HG03045 (cell line): ENCODE data around the gene RPL14.
"Not testable (repeated sequence)": the region's sequence is repeated elsewhere in the genome, so short reads cannot be mapped to it uniquely, and the experiment has no call there.

ENCODE experiments used
- ATAC-seq: cut with Tn5 transposase; IDR thresholded peaks from one replicate; pipeline ENCODE4 v1.9.1; 2021; ENCODE audit warnings: mild to moderate bottlenecking, moderate library complexity; ENCODE audit not compliant: unreplicated experiment

The RPL14 gene

GRCh38 chr3:40461161-40461560 lies 4.0 kb downstream of the RPL14 start:
- ATAC-seq = no peak

- not testable (repeated sequence) for ATAC-seq
Observed at GRCh38 chr3:40462838-40463237, 5.7 kb downstream of the RPL14 start.

GRCh38 chr3:40463579-40463978 lies 6.4 kb downstream of the RPL14 start:
- ATAC-seq = no peak

- no peak for ATAC-seq
Observed at GRCh38 chr3:40464339-40465110, 7.4 kb downstream of the RPL14 start.

- ATAC-seq = no peak
Observed at GRCh38 chr3:40465111-40465407, 7.9 kb downstream of the RPL14 start.

- no peak for ATAC-seq
Observed at GRCh38 chr3:40465456-40465855, 8.3 kb downstream of the RPL14 start.

- no peak for ATAC-seq
Observed at GRCh38 chr3:40468018-40468417, 10.9 kb downstream of the RPL14 start.

GRCh38 chr3:40470701-40471100 lies 13.6 kb downstream of the RPL14 start:
- ATAC-seq = no peak

- ATAC-seq = peak; percentile 84
Observed at GRCh38 chr3:40476478-40477470, 19.6 kb downstream of the RPL14 start, which contains the start of gene ZNF619. TSS of gene ZNF619 (plus strand) at chr3:40477122. CDS start at chr3:40477980, 858 bp downstream.

- ATAC-seq = no peak
Observed at GRCh38 chr3:40477666-40478065, 20.5 kb downstream of the RPL14 start.

GRCh38 chr3:40487172-40487571 lies 30.0 kb downstream of the RPL14 start:
- ATAC-seq = no peak

GRCh38 chr3:40490916-40491315 lies 33.8 kb downstream of the RPL14 start:
- ATAC-seq = no peak

GRCh38 chr3:40494698-40495097 lies 37.6 kb downstream of the RPL14 start:
- no peak for ATAC-seq

- ATAC-seq = no peak
Observed at GRCh38 chr3:40497288-40497687, 40.1 kb downstream of the RPL14 start.

- no peak for ATAC-seq
Observed at GRCh38 chr3:40499952-40500351, 42.8 kb downstream of the RPL14 start.

GRCh38 chr3:40502034-40502433 lies 44.9 kb downstream of the RPL14 start:
- no peak for ATAC-seq

- no peak for ATAC-seq
Observed at GRCh38 chr3:40504636-40505430, 47.7 kb downstream of the RPL14 start.

GRCh38 chr3:40505599-40506462 lies 48.7 kb downstream of the RPL14 start, which contains the start of gene ZNF620:
TSS of gene ZNF620 (plus strand) at chr3:40506039. CDS start at chr3:40506353, 314 bp downstream.
- ATAC-seq = peak; percentile 65

GRCh38 chr3:40511031-40511718 lies 54.0 kb downstream of the RPL14 start:
- ATAC-seq = no peak
